ENCODE data around the gene TCEAL9.
"Not testable (repeated sequence)": the region's sequence is repeated elsewhere in the genome, so short reads cannot be mapped to it uniquely, and the experiment has no call there.

The TCEAL9 gene

GRCh38 chrX:103356130-103356798 lies at the start of gene TCEAL9:
TSS of gene TCEAL9 (plus strand) at chrX:103356506. CDS start at chrX:103357685, 1,179 bp downstream.
- peak; percentile 84 for DNase-seq (ENCODE audit: low read depth, low spot score)

- no peak for DNase-seq (ENCODE audit: low read depth, low spot score)
Measured at GRCh38 chrX:103309860-103310554, 46.3 kb upstream of the TCEAL9 start.

GRCh38 chrX:103310555-103311398 lies 45.5 kb upstream of the TCEAL9 start, which contains the start of gene BEX2:
TSS of gene BEX2 (minus strand) at chrX:103310990. CDS start at chrX:103309976, 1,014 bp downstream.
- peak; percentile 92 for DNase-seq (ENCODE audit: low read depth, low spot score)

- no peak for DNase-seq (ENCODE audit: low read depth, low spot score)
Measured at GRCh38 chrX:103311399-103311780, 44.9 kb upstream of the TCEAL9 start.

- peak; percentile 16 for DNase-seq (ENCODE audit: low read depth, low spot score)
Measured at GRCh38 chrX:103329991-103330390, 26.3 kb upstream of the TCEAL9 start, which contains the start of gene TCEAL7. TSS of gene TCEAL7 (plus strand) at chrX:103330239. CDS start at chrX:103331404, 1,165 bp downstream.

- DNase-seq (ENCODE audit: low read depth, low spot score), result peak; percentile 62
Measured at GRCh38 chrX:103330681-103331288, 25.5 kb upstream of the TCEAL9 start.

GRCh38 chrX:103338663-103339062 lies 17.6 kb upstream of the TCEAL9 start:
- no peak for DNase-seq (ENCODE audit: low read depth, low spot score)

GRCh38 chrX:103343105-103343504 lies 13.2 kb upstream of the TCEAL9 start:
- no peak for DNase-seq (ENCODE audit: low read depth, low spot score)

GRCh38 chrX:103344606-103345005 lies 11.7 kb upstream of the TCEAL9 start:
- no peak for DNase-seq (ENCODE audit: low read depth, low spot score)

GRCh38 chrX:103347682-103348397 lies 8.5 kb upstream of the TCEAL9 start:
- peak; percentile 54 for DNase-seq (ENCODE audit: low read depth, low spot score)

- no peak for DNase-seq (ENCODE audit: low read depth, low spot score)
Measured at GRCh38 chrX:103356858-103357257, 552 bp downstream of the TCEAL9 start.

- DNase-seq (ENCODE audit: low read depth, low spot score), result no peak
Measured at GRCh38 chrX:103357871-103358270, 1.6 kb downstream of the TCEAL9 start.

- DNase-seq (ENCODE audit: low read depth, low spot score), result not testable (repeated sequence)
Measured at GRCh38 chrX:103359605-103360004, 3.3 kb downstream of the TCEAL9 start.

- no peak for DNase-seq (ENCODE audit: low read depth, low spot score)
Measured at GRCh38 chrX:103360092-103360491, 3.8 kb downstream of the TCEAL9 start.

- no peak for DNase-seq (ENCODE audit: low read depth, low spot score)
Measured at GRCh38 chrX:103360916-103361315, 4.6 kb downstream of the TCEAL9 start.

GRCh38 chrX:103361798-103362197 lies 5.5 kb downstream of the TCEAL9 start:
- DNase-seq (ENCODE audit: low read depth, low spot score), result no peak

GRCh38 chrX:103362474-103362873 lies 6.2 kb downstream of the TCEAL9 start:
- no peak for DNase-seq (ENCODE audit: low read depth, low spot score)

GRCh38 chrX:103363046-103363445 lies 6.7 kb downstream of the TCEAL9 start:
- no peak for DNase-seq (ENCODE audit: low read depth, low spot score)

GRCh38 chrX:103367502-103367901 lies 11.2 kb downstream of the TCEAL9 start:
- DNase-seq (ENCODE audit: low read depth, low spot score), result peak; percentile 55

- DNase-seq (ENCODE audit: low read depth, low spot score), result no peak
Measured at GRCh38 chrX:103369479-103369878, 13.2 kb downstream of the TCEAL9 start.

- DNase-seq (ENCODE audit: low read depth, low spot score), result no peak
Measured at GRCh38 chrX:103372886-103373285, 16.6 kb downstream of the TCEAL9 start.
